Tibial nerve (tissue), 4 donors: ENCODE results near the gene EEF2.

Experiments used
- EP300 ChIP-seq, 2 donors: sonication (generic); formaldehyde crosslinking; IDR thresholded peaks; one replicate each; pipeline ENCODE4 v1.6.1; 2017; ENCODE audit warnings: antibody characterized with exemption in 2 of 2, mild to moderate bottlenecking in 1 of 2
- POLR2A ChIP-seq, 2 donors: fragments of 450-650 bp; IDR thresholded peaks; one replicate each; pipeline ENCODE4 v1.6.1; 2017; ENCODE audit warnings: antibody characterized with exemption in 2 of 2, mild to moderate bottlenecking in 2 of 2, moderate library complexity in 2 of 2
- TF ChIP-seq, protein P1 (sequence below), 5 experiments: fragments of 200-600 bp in 3 of 5; fragments of 450-650 bp in 2 of 5; sonication (generic) in 3 of 5; IDR thresholded peaks; one replicate each; pipeline ENCODE4 v1.5.1; 2016 to 2019; ENCODE audit warnings: antibody characterized with exemption in 5 of 5, mild to moderate bottlenecking in 3 of 5, moderate library complexity in 2 of 5

DNA sequence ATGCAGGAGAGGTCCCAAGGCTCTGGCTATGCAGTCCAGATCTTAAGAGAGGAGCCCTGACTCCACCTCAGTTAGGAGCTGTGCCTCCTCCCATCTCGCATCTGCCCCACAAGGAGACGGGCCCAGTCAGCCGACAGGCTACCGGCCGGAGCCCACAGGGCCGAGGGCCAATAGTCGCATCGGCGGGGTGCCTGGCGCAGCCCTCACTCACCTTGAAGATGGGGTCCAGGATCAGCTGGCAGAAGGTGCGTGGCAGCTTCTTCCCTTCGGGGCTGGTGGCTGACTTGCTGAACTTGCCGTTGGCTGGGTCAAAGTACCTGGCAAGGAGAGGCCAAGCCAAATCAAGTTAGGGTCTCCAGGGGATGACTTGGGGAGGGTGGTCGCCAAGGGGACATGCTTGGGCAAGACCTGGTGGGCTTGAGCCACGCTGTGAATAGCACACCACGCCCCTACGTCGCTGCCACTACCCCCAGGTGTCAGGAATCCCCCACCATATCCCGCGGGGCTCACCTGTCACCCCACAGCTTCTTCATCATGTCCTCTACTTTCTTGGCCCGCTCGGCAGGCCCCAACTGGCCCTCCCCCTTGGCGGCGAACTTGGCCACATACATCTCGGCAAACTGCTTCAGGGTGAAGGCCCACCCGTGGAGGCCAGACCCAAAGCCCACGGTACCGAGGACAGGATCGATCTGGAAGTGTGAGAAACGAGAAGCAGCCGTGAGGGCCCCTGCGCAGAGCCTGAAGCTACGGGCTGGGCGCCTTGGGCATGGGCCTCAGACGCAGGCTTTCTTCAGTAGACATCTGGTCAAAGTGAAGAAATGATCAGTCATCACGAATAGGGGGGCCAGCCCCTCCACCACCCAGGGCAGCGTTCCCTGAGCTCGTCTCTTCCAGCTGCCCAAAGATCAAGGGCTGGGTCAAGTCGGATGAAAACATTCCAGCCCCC lies 3.3 kb downstream of the EEF2 start:
- TF ChIP-seq, protein P1, sequence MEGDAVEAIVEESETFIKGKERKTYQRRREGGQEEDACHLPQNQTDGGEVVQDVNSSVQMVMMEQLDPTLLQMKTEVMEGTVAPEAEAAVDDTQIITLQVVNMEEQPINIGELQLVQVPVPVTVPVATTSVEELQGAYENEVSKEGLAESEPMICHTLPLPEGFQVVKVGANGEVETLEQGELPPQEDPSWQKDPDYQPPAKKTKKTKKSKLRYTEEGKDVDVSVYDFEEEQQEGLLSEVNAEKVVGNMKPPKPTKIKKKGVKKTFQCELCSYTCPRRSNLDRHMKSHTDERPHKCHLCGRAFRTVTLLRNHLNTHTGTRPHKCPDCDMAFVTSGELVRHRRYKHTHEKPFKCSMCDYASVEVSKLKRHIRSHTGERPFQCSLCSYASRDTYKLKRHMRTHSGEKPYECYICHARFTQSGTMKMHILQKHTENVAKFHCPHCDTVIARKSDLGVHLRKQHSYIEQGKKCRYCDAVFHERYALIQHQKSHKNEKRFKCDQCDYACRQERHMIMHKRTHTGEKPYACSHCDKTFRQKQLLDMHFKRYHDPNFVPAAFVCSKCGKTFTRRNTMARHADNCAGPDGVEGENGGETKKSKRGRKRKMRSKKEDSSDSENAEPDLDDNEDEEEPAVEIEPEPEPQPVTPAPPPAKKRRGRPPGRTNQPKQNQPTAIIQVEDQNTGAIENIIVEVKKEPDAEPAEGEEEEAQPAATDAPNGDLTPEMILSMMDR (IDR thresholded peaks at IDR 0.05) = no peak
- no peak for TF ChIP-seq POLR2A (IDR thresholded peaks at IDR 0.05)
- TF ChIP-seq EP300 (IDR thresholded peaks at IDR 0.05) = no peak
